GM12878 (cell line): ENCODE measurements around the gene PITPNB. TPM values are rescaled to one million over a fixed set of nuclear protein-coding genes. Genes with fewer than 3 reads are reported as not detected.

Experiments
- ATAC-seq: fragments of 200-7000 bp; cut with Tn5 transposase; 3 replicates; pipeline ENCODE4 v1.9.1; 2020; ENCODE audit warnings: mild to moderate bottlenecking, moderate library complexity
- BruUV-seq: library from RNA; stranded (reverse); fragments of 400-500 nt; replicated peaks from 2 replicates; lab custom pipeline; 2021; lab: Mats Ljungman, UMichigan
- CTCF ChIA-PET: fragments of 300-600 bp; sonication (Branson Sonifier 250); formaldehyde crosslinking; extraction: SDS; loops from one replicate; lab custom pipeline; 2021; ENCODE audit warnings: inconsistent platforms; lab: Yijun Ruan, JAX
- POLR2A ChIA-PET: fragments of 350-600 bp; formaldehyde crosslinking; extraction: SDS; loops from one replicate; lab custom pipeline; 2021; ENCODE audit warnings: inconsistent platforms; lab: Charles Lee
- RAD21 ChIA-PET: fragments of 300-600 bp; sonication (Branson Sonifier 250); formaldehyde crosslinking; loops from one replicate; lab custom pipeline; 2023; ENCODE audit warnings: antibody characterized with exemption; ENCODE audit not compliant: unreplicated experiment; lab: Charles Lee
- SMC1A ChIA-PET: fragments of 300-600 bp; sonication (Branson Sonifier 250); formaldehyde crosslinking; loops from one replicate; lab custom pipeline; 2023; ENCODE audit not compliant: unreplicated experiment, uncharacterized antibody; lab: Charles Lee
- DNase-seq: peaks from one replicate; pipeline ENCODE4 v3.0.0-alpha.2; 2011; ENCODE audit warnings: low read depth, low spot score
- FAIRE-seq: peaks from 3 replicates; lab custom pipeline; 2011; peaks lifted over from hg19 to GRCh38; lab: Jason Lieb, UNC
- H2AFZ ChIP-seq: 2 replicates; pipeline ENCODE4 v1.6.0; 2011; ENCODE audit warnings: low read depth, low read length, control low read depth; ENCODE audit not compliant: control insufficient read depth
- H3K27ac ChIP-seq: 2 replicates; pipeline ENCODE4 v1.5.1; 2011; ENCODE audit warnings: control low read depth; ENCODE audit not compliant: control insufficient read depth, insufficient read depth
- H3K27me3 ChIP-seq, 2 experiments: replicated peaks in 1 of 2; 2 replicates each; pipeline versions ENCODE4 v1.6.0 to v1.6.1; 2011; ENCODE audit warnings: low read length in 1 of 2; ENCODE audit not compliant: control insufficient read depth in 2 of 2, insufficient read depth in 2 of 2
- H3K36me3 ChIP-seq, 2 experiments: 2 replicates each; pipeline ENCODE4 v1.5.1; 2011; ENCODE audit warnings: low read length in 1 of 2; ENCODE audit not compliant: control insufficient read depth in 2 of 2, insufficient read depth in 2 of 2
- H3K4me1 ChIP-seq: 2 replicates; pipeline ENCODE4 v1.6.1; 2011; ENCODE audit warnings: mild to moderate bottlenecking, low read length, moderate library complexity, mixed read lengths; ENCODE audit not compliant: control insufficient read depth, insufficient read depth
- H3K4me2 ChIP-seq: 2 replicates; pipeline ENCODE4 v1.6.0; 2011; ENCODE audit warnings: control low read depth; ENCODE audit not compliant: control insufficient read depth, insufficient read depth
- H3K4me3 ChIP-seq: fragments of 200-600 bp; sonication (generic); 2 replicates; pipeline ENCODE4 v1.5.1; 2016
- H3K79me2 ChIP-seq: 2 replicates; pipeline ENCODE4 v1.6.0; 2011; ENCODE audit warnings: low read length; ENCODE audit not compliant: control insufficient read depth, insufficient read depth
- H3K9ac ChIP-seq: 2 replicates; pipeline ENCODE4 v1.8.0; 2011; ENCODE audit warnings: low read length, control low read depth, mixed read lengths; ENCODE audit not compliant: control insufficient read depth, insufficient read depth
- H3K9me3 ChIP-seq: replicated peaks from 3 replicates; pipeline ENCODE4 v1.5.1; 2011; ENCODE audit warnings: mild to moderate bottlenecking, low read length; ENCODE audit not compliant: control insufficient read depth, insufficient read depth
- H4K20me1 ChIP-seq: 2 replicates; pipeline ENCODE4 v1.6.0; 2011; ENCODE audit not compliant: control insufficient read depth, insufficient read depth
- CTCF ChIP-seq, 3 experiments: IDR thresholded peaks in 2 of 3; conservative IDR thresholded peaks in 1 of 3; 2 replicates each; pipeline ENCODE4 v1.5.1; 2011; ENCODE audit warnings: low read depth in 3 of 3, low read length in 3 of 3, mild to moderate bottlenecking in 3 of 3, control low read depth in 2 of 3, moderate library complexity in 2 of 3, inconsistent platforms in 1 of 3, mixed read lengths in 1 of 3; ENCODE audit not compliant: control insufficient read depth in 2 of 3, insufficient read depth in 1 of 3; ENCODE audit errors: extremely low read depth in 1 of 3
- PKNOX1 ChIP-seq: fragments of 450-650 bp; IDR thresholded peaks from 2 replicates; pipeline ENCODE4 v1.6.1; 2016; ENCODE audit warnings: mild to moderate bottlenecking
- PRDM15 ChIP-seq: fragments of 450-650 bp; formaldehyde crosslinking; IDR thresholded peaks from 2 replicates; pipeline ENCODE4 v1.4.0; 2020; ENCODE audit warnings: mild to moderate bottlenecking, moderate library complexity
- RELB ChIP-seq: fragments of 450-650 bp; IDR thresholded peaks from 2 replicates; pipeline ENCODE4 v1.6.1; 2017; ENCODE audit warnings: low read depth, mild to moderate bottlenecking, moderate library complexity
- SREBF2 ChIP-seq: IDR thresholded peaks from 2 replicates; pipeline ENCODE4 v1.6.1; 2012; ENCODE audit warnings: mild to moderate bottlenecking, low read length
- TAF1 ChIP-seq: IDR thresholded peaks from 2 replicates; pipeline ENCODE4 v1.6.1; 2011; ENCODE audit warnings: mild to moderate bottlenecking, low read depth, low read length, borderline replicate concordance
- ZBED1 ChIP-seq: IDR thresholded peaks from 2 replicates; pipeline ENCODE4 v1.6.1; 2016; ENCODE audit warnings: borderline replicate concordance
- ZNF24 ChIP-seq: fragments of 450-650 bp; IDR thresholded peaks from 2 replicates; pipeline ENCODE4 v1.6.1; 2017; ENCODE audit warnings: antibody characterized with exemption, mild to moderate bottlenecking
- ZSCAN29 ChIP-seq: fragments of 450-650 bp; IDR thresholded peaks from 2 replicates; pipeline ENCODE4 v1.6.1; 2017; ENCODE audit warnings: mild to moderate bottlenecking, moderate library complexity
- WGBS: methylation state at CpG from one replicate; pipeline ENCODE4 v1.1.6; 2016; ENCODE audit warnings: low lambda C conversion rate; ENCODE audit not compliant: insufficient replicate concordance, insufficient coverage; ENCODE audit errors: missing lambda C conversion rate; 5-methylcytosine and 5-hydroxymethylcytosine counted together
- in situ Hi-C: fragments of 300-500 bp; cut with MboI; formaldehyde crosslinking; loops from 9 replicates; pipeline ENCODE4 v1.14.3; 2018; ENCODE audit warnings: mixed read lengths
- intact Hi-C: fragments of 100-400 bp; cut with micrococcal nuclease; formaldehyde crosslinking; loops from one replicate; pipeline ENCODE4 v1.14.2; 2022; ENCODE audit not compliant: unreplicated experiment
- polyA plus RNA-seq, 11 experiments: library from polyadenylated mRNA; depleted of rRNA in 4 of 11; unstranded in 6 of 11; stranded (reverse) in 5 of 11; fragments of >200 nt; fragmentation: Nextera tagmentation in 4 of 11; fragmentation: Illumina TruSeq in 1 of 11; extraction: Ambion mirVana in 4 of 11; extraction: Trizol in 1 of 11; gene quantifications; 1 replicate in 1 of 11; 2 replicates in 10 of 11; pipeline versions ENCODE4 v1.2.1 to v1.2.3, GENCODE V29; 2011 to 2016; ENCODE audit warnings: inconsistent platforms in 2 of 11, missing spikeins in 2 of 11, low read depth in 1 of 11
- total RNA-seq, 4 experiments: library from RNA; depleted of rRNA in 3 of 4; stranded (reverse); fragments of >200 nt in 3 of 4; fragmentation: Illumina TruSeq in 1 of 4; extraction: Trizol in 1 of 4; gene quantifications; 2 replicates each; pipeline versions ENCODE4 v1.2.1 to v1.2.3, GENCODE V29; 2013 to 2021

The PITPNB gene
- total and polyA plus RNA-seq, 10 of the 15 experiments (the other 5 are each of a cell fraction or from before 2014, with no cell fraction given), result 19.7 to 116 (median 64.9) TPM

GRCh38 chr22:27882507-27883290, 36.4 kb downstream of the PITPNB start:
- Histone ChIP-seq H3K4me3 (no peak overlapping the region), H3K9me3 (no peaks in the 10 kb centered on the region), H3K4me1 (peaks cover 13% of the 10 kb centered on the region; the same call in 1 of the 2 replicates), H3K9ac (no peak overlapping the region), H3K36me3 (peaks cover 8 to 31% of the 10 kb centered on the region in 2 experiments), H3K27me3 (no peaks in the 10 kb centered on the region), H3K4me2 (no peak overlapping the region), H3K27ac (no peak overlapping the region), H4K20me1 (peaks cover 7% of the 10 kb centered on the region), H2AFZ (no peak overlapping the region), H3K79me2 (peaks cover 3% of the 10 kb centered on the region)
- DNase-seq (no peak), FAIRE-seq (no peak), ATAC-seq (no peak)
- WGBS, result 84% methylated on average over 6 of the region's 6 CpGs
- ChIA-PET CTCF (interaction anchor here (0.6 to 5.6 kb wide), 15 partner anchors 8 to 388 kb away, joined by 3 to 33 read pairs (median 4); partner anchors contain the start of gene PITPNB), POLR2A (no interaction called here), RAD21 (interaction anchor here (0.7 to 2.2 kb wide), 5 partner anchors 32 to 132 kb away, joined by 3 to 5 read pairs (median 5); partner anchors contain the start of gene PITPNB), SMC1A (interaction anchor here (0.5 to 9.0 kb wide), 7 partner anchors 14 to 125 kb away, joined by 3 to 65 read pairs (median 4); partner anchors contain the start of gene PITPNB)
- in situ Hi-C loops (no loop called here), intact Hi-C loops (no loop called here)
- TF ChIP-seq SREBF2 (no peak), ZNF24 (no peak), ZSCAN29 (no peak), CTCF (IDR thresholded peaks at IDR 0.05 in 2 of 3, conservative IDR thresholded peaks at IDR 0.05 in 1 of 3; ENCODE audit: control insufficient read depth in 2 of 3, extremely low read depth in 1 of 3, insufficient read depth in 1 of 3, low read depth in 3 of 3, low read length in 3 of 3) (no peak), RELB (no peak), PKNOX1 (no peak), ZBED1 (no peak), PRDM15 (CRISPR knock-in tag) (no peak), TAF1 (no peak)
- BruUV-seq, result no TSS peak
